SK-N-SH treated with all-trans-retinoic acid at 6 μM for 48 hours (cell line): ENCODE measurements around the gene GNG8.

Experiments used
- ATAC-seq: fragments of 200-7000 bp; cut with Tn5 transposase; 3 replicates; pipeline ENCODE4 v1.9.1; 2020; ENCODE audit warnings: mild to moderate bottlenecking, moderate library complexity
- ARNTL ChIP-seq: fragments of 450-650 bp; formaldehyde crosslinking; IDR thresholded peaks from 2 replicates; pipeline ENCODE4 v1.5.0; 2020; ENCODE audit warnings: low read depth, mild to moderate bottlenecking, moderate library complexity, borderline replicate concordance
- BACH2 ChIP-seq: fragments of 250-450 bp; sonication (Bioruptor Pico); IDR thresholded peaks from 2 replicates; pipeline ENCODE4 v1.9.0; 2021; ENCODE audit warnings: mild to moderate bottlenecking, borderline replicate concordance
- CSDC2 ChIP-seq: fragments of 250-450 bp; sonication (Bioruptor Pico); IDR thresholded peaks from 2 replicates; pipeline ENCODE4 v1.5.0; 2020; ENCODE audit warnings: mild to moderate bottlenecking, moderate library complexity
- ESRRG ChIP-seq: fragments of 250-450 bp; sonication (Bioruptor Pico); IDR thresholded peaks from 2 replicates; pipeline ENCODE4 v1.6.1; 2021; ENCODE audit warnings: mild to moderate bottlenecking
- GLIS3 ChIP-seq: fragments of 250-450 bp; sonication (Bioruptor Pico); IDR thresholded peaks from 2 replicates; pipeline ENCODE4 v1.5.0; 2020; ENCODE audit warnings: mild to moderate bottlenecking, moderate library complexity
- ISL1 ChIP-seq: fragments of 250-450 bp; sonication (Bioruptor Pico); IDR thresholded peaks from 2 replicates; pipeline ENCODE4 v2.1.2; 2022; ENCODE audit warnings: mild to moderate bottlenecking, moderate library complexity
- OSR1 ChIP-seq: fragments of 250-450 bp; sonication (Bioruptor Pico); IDR thresholded peaks from 2 replicates; pipeline ENCODE4 v1.8.0; 2022; ENCODE audit warnings: moderate library complexity, mild to moderate bottlenecking, inconsistent platforms
- PPARA ChIP-seq: fragments of 250-450 bp; sonication (Bioruptor Pico); IDR thresholded peaks from 2 replicates; pipeline ENCODE4 v1.5.0; 2020; ENCODE audit warnings: mild to moderate bottlenecking, borderline replicate concordance
- SNAI2 ChIP-seq: fragments of 250-450 bp; sonication (Bioruptor Pico); IDR thresholded peaks from 2 replicates; pipeline ENCODE4 v1.5.0; 2020; ENCODE audit warnings: mild to moderate bottlenecking, moderate library complexity
- TCF4 ChIP-seq: fragments of 250-450 bp; sonication (Bioruptor Pico); IDR thresholded peaks from 2 replicates; pipeline ENCODE4 v1.8.0; 2021; ENCODE audit warnings: mild to moderate bottlenecking, moderate library complexity, borderline replicate concordance
- TOX ChIP-seq: fragments of 250-450 bp; sonication (Bioruptor Pico); IDR thresholded peaks from 2 replicates; pipeline ENCODE4 v1.8.0; 2021; ENCODE audit warnings: mild to moderate bottlenecking, moderate library complexity, borderline replicate concordance
- ZC3H10 ChIP-seq: fragments of 250-450 bp; sonication (Bioruptor Pico); IDR thresholded peaks from 2 replicates; pipeline ENCODE4 v1.5.1; 2021; ENCODE audit warnings: mild to moderate bottlenecking, moderate library complexity
- ZFP3 ChIP-seq: fragments of 250-450 bp; sonication (Bioruptor Pico); IDR thresholded peaks from 2 replicates; pipeline ENCODE4 v1.5.0; 2020; ENCODE audit warnings: mild to moderate bottlenecking, moderate library complexity
- ZFP30 ChIP-seq: fragments of 450-650 bp; formaldehyde crosslinking; IDR thresholded peaks from 2 replicates; pipeline ENCODE4 v1.5.0; 2022; ENCODE audit warnings: mild to moderate bottlenecking, moderate library complexity
- ZNF565 ChIP-seq: fragments of 450-650 bp; formaldehyde crosslinking; conservative IDR thresholded peaks from 2 replicates; pipeline ENCODE4 v1.5.0; 2020; ENCODE audit warnings: low read depth, mild to moderate bottlenecking, moderate library complexity
- ZNF8 ChIP-seq: fragments of 450-650 bp; formaldehyde crosslinking; IDR thresholded peaks from 2 replicates; pipeline ENCODE4 v1.5.0; 2020; ENCODE audit warnings: mild to moderate bottlenecking, moderate library complexity
- TF ChIP-seq, protein P1 (sequence below): fragments of 250-450 bp; sonication (Bioruptor Pico); IDR thresholded peaks from 2 replicates; pipeline ENCODE4 v1.5.1; 2021; ENCODE audit warnings: mild to moderate bottlenecking, moderate library complexity
- TF ChIP-seq, protein P2 (sequence below): fragments of 250-450 bp; sonication (Bioruptor Pico); IDR thresholded peaks from 2 replicates; pipeline ENCODE4 v1.5.0; 2020; ENCODE audit warnings: mild to moderate bottlenecking, moderate library complexity
- TF ChIP-seq, protein P3 (sequence below): fragments of 250-450 bp; sonication (Bioruptor Pico); IDR thresholded peaks from 2 replicates; pipeline ENCODE4 v1.8.0; 2020; ENCODE audit warnings: mild to moderate bottlenecking, moderate library complexity, borderline replicate concordance
- TF ChIP-seq, protein P4 (sequence below): fragments of 250-450 bp; sonication (Bioruptor Pico); IDR thresholded peaks from 2 replicates; pipeline ENCODE4 v1.5.1; 2020; ENCODE audit warnings: low read depth, mild to moderate bottlenecking, moderate library complexity

Gene GNG8

DNA sequence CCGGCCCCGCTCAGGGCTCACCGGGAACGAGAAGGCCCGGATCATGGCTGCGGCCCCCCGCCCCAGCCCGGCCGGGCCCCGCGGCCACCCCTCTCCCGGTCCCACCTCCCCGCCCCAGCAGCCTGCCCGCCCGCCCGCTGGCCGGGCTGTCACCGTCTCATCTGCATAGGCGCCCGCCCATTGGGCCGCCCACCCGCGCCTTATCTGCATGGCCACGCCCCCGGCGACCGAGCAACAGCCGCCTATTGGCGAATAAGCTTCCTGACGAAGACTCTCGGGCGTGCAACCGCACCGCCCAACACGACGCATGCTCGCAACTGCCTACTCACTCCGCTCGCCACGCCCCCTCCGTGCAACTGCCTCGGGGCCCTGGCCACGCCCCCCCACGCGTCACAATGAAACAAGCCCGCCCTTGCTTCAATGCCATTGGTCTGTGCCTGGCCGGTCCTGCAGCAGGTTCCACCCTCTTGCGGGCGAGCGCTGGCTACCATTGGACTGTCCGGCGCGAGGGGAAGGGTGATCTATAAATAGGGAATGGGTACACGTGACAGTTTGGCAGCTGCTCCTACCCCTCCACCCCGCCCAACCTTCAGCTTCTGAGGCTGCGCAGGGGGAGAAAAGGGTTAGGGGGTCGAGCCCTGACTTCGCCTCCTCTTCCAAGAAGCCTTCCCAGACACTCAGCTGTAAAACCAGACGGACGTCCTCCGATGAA is 25.2 kb upstream of the GNG8 start, which contains the start of gene DACT3:
DACT3 (minus strand) TSS at position 163 of the 712 bp plus-strand sequence; CDS start at position 45, 118 bp downstream.
- TF ChIP-seq GLIS3 (CRISPR knock-in tag) (no peak), ZNF8 (no peak), ZC3H10 (CRISPR knock-in tag) (no peak), CSDC2 (CRISPR knock-in tag) (no peak), SNAI2 (CRISPR knock-in tag) (no peak), TOX (no peak), ARNTL (CRISPR knock-in tag) (no peak), ZFP30 (CRISPR knock-in tag) (no peak), BACH2 (CRISPR knock-in tag) (no peak), ESRRG (CRISPR knock-in tag) (no peak), ZNF565 (CRISPR knock-in tag) (no peak), PPARA (CRISPR knock-in tag) (no peak), TCF4 (CRISPR knock-in tag) (no peak), OSR1 (CRISPR knock-in tag) (no peak), ISL1 (CRISPR knock-in tag) (no peak), ZFP3 (CRISPR knock-in tag) (no peak)
- TF ChIP-seq, protein P1, sequence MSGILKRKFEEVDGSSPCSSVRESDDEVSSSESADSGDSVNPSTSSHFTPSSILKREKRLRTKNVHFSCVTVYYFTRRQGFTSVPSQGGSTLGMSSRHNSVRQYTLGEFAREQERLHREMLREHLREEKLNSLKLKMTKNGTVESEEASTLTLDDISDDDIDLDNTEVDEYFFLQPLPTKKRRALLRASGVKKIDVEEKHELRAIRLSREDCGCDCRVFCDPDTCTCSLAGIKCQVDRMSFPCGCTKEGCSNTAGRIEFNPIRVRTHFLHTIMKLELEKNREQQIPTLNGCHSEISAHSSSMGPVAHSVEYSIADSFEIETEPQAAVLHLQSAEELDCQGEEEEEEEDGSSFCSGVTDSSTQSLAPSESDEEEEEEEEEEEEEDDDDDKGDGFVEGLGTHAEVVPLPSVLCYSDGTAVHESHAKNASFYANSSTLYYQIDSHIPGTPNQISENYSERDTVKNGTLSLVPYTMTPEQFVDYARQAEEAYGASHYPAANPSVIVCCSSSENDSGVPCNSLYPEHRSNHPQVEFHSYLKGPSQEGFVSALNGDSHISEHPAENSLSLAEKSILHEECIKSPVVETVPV (CRISPR knock-in tag) = no peak
- TF ChIP-seq, protein P2, sequence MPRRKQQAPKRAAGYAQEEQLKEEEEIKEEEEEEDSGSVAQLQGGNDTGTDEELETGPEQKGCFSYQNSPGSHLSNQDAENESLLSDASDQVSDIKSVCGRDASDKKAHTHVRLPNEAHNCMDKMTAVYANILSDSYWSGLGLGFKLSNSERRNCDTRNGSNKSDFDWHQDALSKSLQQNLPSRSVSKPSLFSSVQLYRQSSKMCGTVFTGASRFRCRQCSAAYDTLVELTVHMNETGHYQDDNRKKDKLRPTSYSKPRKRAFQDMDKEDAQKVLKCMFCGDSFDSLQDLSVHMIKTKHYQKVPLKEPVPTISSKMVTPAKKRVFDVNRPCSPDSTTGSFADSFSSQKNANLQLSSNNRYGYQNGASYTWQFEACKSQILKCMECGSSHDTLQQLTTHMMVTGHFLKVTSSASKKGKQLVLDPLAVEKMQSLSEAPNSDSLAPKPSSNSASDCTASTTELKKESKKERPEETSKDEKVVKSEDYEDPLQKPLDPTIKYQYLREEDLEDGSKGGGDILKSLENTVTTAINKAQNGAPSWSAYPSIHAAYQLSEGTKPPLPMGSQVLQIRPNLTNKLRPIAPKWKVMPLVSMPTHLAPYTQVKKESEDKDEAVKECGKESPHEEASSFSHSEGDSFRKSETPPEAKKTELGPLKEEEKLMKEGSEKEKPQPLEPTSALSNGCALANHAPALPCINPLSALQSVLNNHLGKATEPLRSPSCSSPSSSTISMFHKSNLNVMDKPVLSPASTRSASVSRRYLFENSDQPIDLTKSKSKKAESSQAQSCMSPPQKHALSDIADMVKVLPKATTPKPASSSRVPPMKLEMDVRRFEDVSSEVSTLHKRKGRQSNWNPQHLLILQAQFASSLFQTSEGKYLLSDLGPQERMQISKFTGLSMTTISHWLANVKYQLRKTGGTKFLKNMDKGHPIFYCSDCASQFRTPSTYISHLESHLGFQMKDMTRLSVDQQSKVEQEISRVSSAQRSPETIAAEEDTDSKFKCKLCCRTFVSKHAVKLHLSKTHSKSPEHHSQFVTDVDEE (CRISPR knock-in tag) = no peak
- TF ChIP-seq, protein P3, sequence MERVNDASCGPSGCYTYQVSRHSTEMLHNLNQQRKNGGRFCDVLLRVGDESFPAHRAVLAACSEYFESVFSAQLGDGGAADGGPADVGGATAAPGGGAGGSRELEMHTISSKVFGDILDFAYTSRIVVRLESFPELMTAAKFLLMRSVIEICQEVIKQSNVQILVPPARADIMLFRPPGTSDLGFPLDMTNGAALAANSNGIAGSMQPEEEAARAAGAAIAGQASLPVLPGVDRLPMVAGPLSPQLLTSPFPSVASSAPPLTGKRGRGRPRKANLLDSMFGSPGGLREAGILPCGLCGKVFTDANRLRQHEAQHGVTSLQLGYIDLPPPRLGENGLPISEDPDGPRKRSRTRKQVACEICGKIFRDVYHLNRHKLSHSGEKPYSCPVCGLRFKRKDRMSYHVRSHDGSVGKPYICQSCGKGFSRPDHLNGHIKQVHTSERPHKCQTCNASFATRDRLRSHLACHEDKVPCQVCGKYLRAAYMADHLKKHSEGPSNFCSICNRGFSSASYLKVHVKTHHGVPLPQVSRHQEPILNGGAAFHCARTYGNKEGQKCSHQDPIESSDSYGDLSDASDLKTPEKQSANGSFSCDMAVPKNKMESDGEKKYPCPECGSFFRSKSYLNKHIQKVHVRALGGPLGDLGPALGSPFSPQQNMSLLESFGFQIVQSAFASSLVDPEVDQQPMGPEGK (CRISPR knock-in tag) = no peak
- TF ChIP-seq, protein P4, sequence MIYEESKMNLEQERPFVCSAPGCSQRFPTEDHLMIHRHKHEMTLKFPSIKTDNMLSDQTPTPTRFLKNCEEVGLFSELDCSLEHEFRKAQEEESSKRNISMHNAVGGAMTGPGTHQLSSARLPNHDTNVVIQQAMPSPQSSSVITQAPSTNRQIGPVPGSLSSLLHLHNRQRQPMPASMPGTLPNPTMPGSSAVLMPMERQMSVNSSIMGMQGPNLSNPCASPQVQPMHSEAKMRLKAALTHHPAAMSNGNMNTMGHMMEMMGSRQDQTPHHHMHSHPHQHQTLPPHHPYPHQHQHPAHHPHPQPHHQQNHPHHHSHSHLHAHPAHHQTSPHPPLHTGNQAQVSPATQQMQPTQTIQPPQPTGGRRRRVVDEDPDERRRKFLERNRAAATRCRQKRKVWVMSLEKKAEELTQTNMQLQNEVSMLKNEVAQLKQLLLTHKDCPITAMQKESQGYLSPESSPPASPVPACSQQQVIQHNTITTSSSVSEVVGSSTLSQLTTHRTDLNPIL = no peak
- ATAC-seq = peak; percentile 93

DNA sequence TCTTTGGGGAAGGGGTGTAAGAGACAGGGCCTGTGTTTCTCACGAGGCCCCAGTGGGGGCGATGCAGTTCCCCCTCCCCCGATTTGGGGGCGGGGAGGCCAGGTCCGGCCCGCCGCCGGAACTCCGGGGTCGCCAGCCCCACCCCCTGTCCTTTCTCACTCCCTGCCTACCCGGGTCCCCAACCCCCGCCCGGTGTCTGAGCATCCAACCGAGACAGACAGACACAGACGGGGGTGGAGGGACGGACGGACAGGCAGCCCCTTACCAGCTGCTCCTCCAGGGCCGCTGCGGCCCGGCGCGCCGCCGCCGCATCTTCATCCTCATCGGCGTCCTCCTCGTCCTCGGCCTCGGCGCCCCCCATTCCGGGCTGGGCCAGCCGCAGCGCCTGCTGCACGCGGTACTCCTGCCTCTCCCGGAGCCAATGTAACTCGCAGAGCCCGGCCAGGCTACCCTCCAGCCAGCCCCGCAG is 24.6 kb upstream of the GNG8 start:
- TF ChIP-seq, protein P4 = no peak
- TF ChIP-seq, protein P2 (CRISPR knock-in tag) = no peak
- TF ChIP-seq ZC3H10 (CRISPR knock-in tag) (no peak), CSDC2 (CRISPR knock-in tag) (no peak), ZNF8 (no peak), ISL1 (CRISPR knock-in tag) (no peak), GLIS3 (CRISPR knock-in tag) (no peak), ARNTL (CRISPR knock-in tag) (no peak)
- TF ChIP-seq, protein P1 (CRISPR knock-in tag) = no peak
- ATAC-seq = no peak
